ENCODE data around the gene HCFC2. TPM values are rescaled to one million over a fixed set of nuclear protein-coding genes. Genes with fewer than 3 reads are reported as not detected.

Gene HCFC2
- total RNA-seq, 2 experiments from 2014 or later: 6.4 to 6.5 TPM

GRCh38 chr12:104058802-104059201 is 5.5 kb upstream of the HCFC2 start:
- DNase-seq (no peak), ATAC-seq (no peak)
- peaks cover 2% of the 10 kb centered on the region for H3K4me1 Mint-ChIP-seq
- no peak overlapping the region for H3K4me3 Mint-ChIP-seq
- H3K9me3 Mint-ChIP-seq (ENCODE audit: low read depth): no peaks in the 10 kb centered on the region
- intact Hi-C loops (cut with DNase I, micrococcal nuclease): no loop called here
- H3K27ac Mint-ChIP-seq: no peak overlapping the region
- CTCF ChIA-PET: interaction anchor here (0.6 to 4.8 kb wide), 12 partner anchors 9 to 228 kb away, joined by 3 to 66 read pairs (median 3); no protein-coding TSS in a partner anchor
- no peaks in the 10 kb centered on the region for H3K36me3 Mint-ChIP-seq (ENCODE audit: low read depth)
- peaks cover 17% of the 10 kb centered on the region for H3K27me3 Mint-ChIP-seq
- POLR2A ChIA-PET: no interaction called here

GRCh38 chr12:104059963-104060362 is 4.4 kb upstream of the HCFC2 start:
- no peaks in the 10 kb centered on the region for H3K36me3 Mint-ChIP-seq (ENCODE audit: low read depth)
- no peak overlapping the region for H3K4me3 Mint-ChIP-seq
- ATAC-seq (no peak), DNase-seq (no peak)
- intact Hi-C loops (cut with DNase I, micrococcal nuclease): loop anchor here (5.0 to 10.0 kb wide), 5 partner anchors 128 to 1047 kb away; partner anchors contain the start of genes EID3 (in 1 of the 2), HSP90B1 (in 1 of the 2) and WASHC4 (in 1 of the 2)
- H3K27me3 Mint-ChIP-seq: peaks cover 13% of the 10 kb centered on the region
- POLR2A ChIA-PET: no interaction called here
- H3K9me3 Mint-ChIP-seq (ENCODE audit: low read depth): no peaks in the 10 kb centered on the region
- CTCF ChIA-PET: interaction anchor here (0.6 to 4.8 kb wide), 5 partner anchors 8 to 50 kb away, joined by 3 to 66 read pairs (median 3); no protein-coding TSS in a partner anchor
- peaks cover 2% of the 10 kb centered on the region for H3K4me1 Mint-ChIP-seq
- H3K27ac Mint-ChIP-seq: no peak overlapping the region

DNA sequence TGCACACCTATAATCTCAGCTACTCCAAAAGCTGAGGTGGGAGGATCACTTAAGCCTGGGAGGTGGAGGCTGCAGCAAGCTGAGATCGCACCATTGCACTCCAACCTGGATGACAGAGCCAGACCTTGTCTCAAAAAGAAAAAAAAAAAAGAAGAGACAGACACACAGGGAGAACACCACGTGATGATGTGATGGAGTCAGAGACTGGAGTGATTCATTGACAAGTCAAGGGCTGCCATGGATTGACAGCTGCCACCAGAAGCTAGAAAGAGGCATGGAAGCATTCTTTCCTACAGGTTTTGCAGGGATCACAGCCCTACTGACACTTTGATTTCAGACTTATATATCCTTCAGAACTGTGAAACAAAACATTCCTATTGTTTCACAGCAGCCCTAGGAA is 3.5 kb upstream of the HCFC2 start:
- intact Hi-C loops (cut with DNase I, micrococcal nuclease): loop anchor here (5.0 to 10.0 kb wide), 5 partner anchors 128 to 1047 kb away; partner anchors contain the start of genes EID3 (in 1 of the 2), HSP90B1 (in 1 of the 2) and WASHC4 (in 1 of the 2)
- Mint-ChIP-seq H3K4me3 (no peak overlapping the region), H3K27me3 (peaks cover 11% of the 10 kb centered on the region), H3K4me1 (peaks cover 9% of the 10 kb centered on the region), H3K36me3 (ENCODE audit: low read depth) (no peaks in the 10 kb centered on the region), H3K27ac (no peak overlapping the region), H3K9me3 (ENCODE audit: low read depth) (no peaks in the 10 kb centered on the region)
- ChIA-PET CTCF (interaction anchor here (1.0 to 1.6 kb wide), 2 partner anchors 23 to 49 kb away, joined by 3 to 7 read pairs; no protein-coding TSS in a partner anchor), POLR2A (interaction anchor here (0.7 kb wide), 1 partner anchor 70 kb away, joined by 5 read pairs; no protein-coding TSS in a partner anchor)
- ATAC-seq (no peak), DNase-seq (no peak)

DNA sequence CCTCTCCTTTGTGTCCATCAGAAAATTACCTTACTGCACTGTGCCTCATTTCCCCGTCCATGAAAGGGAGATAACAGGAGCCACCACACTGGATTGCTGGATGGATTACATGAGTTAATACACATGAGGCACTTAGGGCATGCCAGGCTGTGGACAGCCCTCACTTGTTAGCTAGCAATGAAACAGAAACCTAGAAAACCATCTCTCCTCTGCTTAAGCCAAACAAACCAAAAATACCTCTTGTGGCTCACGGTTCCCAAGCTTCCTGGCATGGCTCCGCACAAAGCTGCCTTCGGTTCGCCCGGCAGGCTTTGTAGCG is 660 bp upstream of the HCFC2 start:
- ATAC-seq (peak; percentile 23), DNase-seq (no peak)
- ChIA-PET CTCF (interaction anchor here (0.6 to 2.9 kb wide), 5 partner anchors 23 to 98 kb away, joined by 3 to 13 read pairs (median 3); partner anchors contain the start of gene TDG), POLR2A (interaction anchor here (0.7 to 2.2 kb wide), 6 partner anchors 11 to 222 kb away, joined by 3 to 10 read pairs (median 6); partner anchors contain the start of genes NFYB, NT5DC3 and TDG)
- Mint-ChIP-seq H3K4me3 (peak overlapping the region; percentile 85), H3K27ac (peak overlapping the region; percentile 75), H3K36me3 (ENCODE audit: low read depth) (peaks cover 5% of the 10 kb centered on the region), H3K9me3 (ENCODE audit: low read depth) (no peaks in the 10 kb centered on the region), H3K27me3 (peaks cover 7% of the 10 kb centered on the region), H3K4me1 (peaks cover 20% of the 10 kb centered on the region)
- intact Hi-C loops (cut with DNase I, micrococcal nuclease): loop anchor here (1.0 to 10.0 kb wide), 12 partner anchors 21 to 1044 kb away; partner anchors contain the start of genes HSP90B1 (in 2 of the 2), TDG (in 2 of the 2), EID3 (in 1 of the 2) and NFYB (in 1 of the 2)

- intact Hi-C loops (cut with DNase I, micrococcal nuclease): loop anchor here (1.0 to 10.0 kb wide), 12 partner anchors 19 to 1042 kb away; partner anchors contain the start of genes HSP90B1 (in 2 of the 2), TDG (in 2 of the 2), EID3 (in 1 of the 2) and NFYB (in 1 of the 2)
- ChIA-PET POLR2A (interaction anchor here (1.6 to 2.2 kb wide), 3 partner anchors 73 to 224 kb away, joined by 6 to 10 read pairs (median 6); partner anchors contain the start of genes NFYB, NT5DC3 and TDG), CTCF (interaction anchor here (0.6 to 2.9 kb wide), 4 partner anchors 26 to 99 kb away, joined by 3 to 13 read pairs (median 3); partner anchors contain the start of gene TDG)
- peaks cover 9% of the 10 kb centered on the region for H3K36me3 Mint-ChIP-seq (ENCODE audit: low read depth)
- ATAC-seq (no peak), DNase-seq (peak; percentile 18)
- H3K4me1 Mint-ChIP-seq: peaks cover 20% of the 10 kb centered on the region
- H3K27ac Mint-ChIP-seq: peak overlapping the region; percentile 89
- peak overlapping the region; percentile 85 for H3K4me3 Mint-ChIP-seq
- peaks cover 6% of the 10 kb centered on the region for H3K27me3 Mint-ChIP-seq
- no peaks in the 10 kb centered on the region for H3K9me3 Mint-ChIP-seq (ENCODE audit: low read depth)
Measured at GRCh38 chr12:104064842-104065427, 604 bp downstream of the HCFC2 start.

DNA sequence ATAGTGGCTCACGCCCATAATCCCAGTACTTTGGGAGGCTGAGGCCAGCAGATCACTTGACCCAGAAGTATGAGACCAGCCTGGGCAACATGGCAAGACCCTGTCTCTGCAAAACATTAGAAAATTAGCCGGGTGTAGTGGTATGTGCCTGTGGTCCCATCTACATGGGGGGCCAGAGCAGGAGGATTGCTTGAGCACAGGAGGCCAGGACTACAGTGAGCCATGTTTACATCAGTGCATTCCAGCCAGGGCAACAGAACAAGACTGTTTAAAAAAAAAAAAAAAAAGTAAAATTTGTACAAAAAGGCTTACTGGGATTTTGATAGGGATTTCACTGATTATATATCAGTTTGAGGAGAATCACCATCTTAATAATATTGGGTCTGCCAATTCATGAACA is 7.8 kb downstream of the HCFC2 start:
- no peaks in the 10 kb centered on the region for H3K9me3 Mint-ChIP-seq (ENCODE audit: low read depth)
- no peaks in the 10 kb centered on the region for H3K27me3 Mint-ChIP-seq
- H3K27ac Mint-ChIP-seq: no peak overlapping the region
- intact Hi-C loops (cut with DNase I, micrococcal nuclease): no loop called here
- no peak overlapping the region for H3K4me3 Mint-ChIP-seq
- ChIA-PET CTCF (no interaction called here), POLR2A (no interaction called here)
- H3K4me1 Mint-ChIP-seq: peaks cover 6% of the 10 kb centered on the region
- ATAC-seq: no peak
- DNase-seq: no peak
- peaks cover 17% of the 10 kb centered on the region for H3K36me3 Mint-ChIP-seq (ENCODE audit: low read depth)

DNA sequence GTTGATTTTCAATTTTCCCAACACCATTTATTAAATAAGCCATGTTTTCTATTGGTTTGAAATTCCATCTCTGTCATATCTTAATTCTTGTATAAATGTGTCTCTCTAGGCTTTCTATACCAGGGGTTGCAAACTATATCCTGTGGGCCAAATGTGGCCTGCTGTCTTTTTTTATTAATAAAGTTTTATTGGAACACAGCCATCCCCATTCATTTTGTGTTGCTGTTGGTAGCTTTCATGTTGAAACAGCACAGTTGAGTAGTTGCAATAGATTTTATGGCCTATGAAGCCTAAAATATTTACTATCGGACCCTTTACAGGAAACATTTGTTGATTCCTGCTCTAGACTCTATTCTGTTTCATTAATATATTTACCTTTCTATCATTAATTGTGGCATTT is 9.4 kb downstream of the HCFC2 start:
- POLR2A ChIA-PET: no interaction called here
- no peaks in the 10 kb centered on the region for H3K9me3 Mint-ChIP-seq (ENCODE audit: low read depth)
- H3K27me3 Mint-ChIP-seq: no peaks in the 10 kb centered on the region

GRCh38 chr12:104079024-104079423 is 14.7 kb downstream of the HCFC2 start:
- ATAC-seq (no peak), DNase-seq (no peak)
- intact Hi-C loops (cut with DNase I, micrococcal nuclease): no loop called here
- Mint-ChIP-seq H3K9me3 (ENCODE audit: low read depth) (no peaks in the 10 kb centered on the region), H3K27me3 (no peaks in the 10 kb centered on the region), H3K27ac (no peak overlapping the region), H3K4me3 (no peak overlapping the region), H3K4me1 (peaks cover 8% of the 10 kb centered on the region), H3K36me3 (ENCODE audit: low read depth) (peaks cover 15% of the 10 kb centered on the region)
- POLR2A ChIA-PET: no interaction called here
- CTCF ChIA-PET: interaction anchor here (0.5 to 1.4 kb wide), 7 partner anchors 11 to 1027 kb away, joined by 3 to 5 read pairs (median 3); no protein-coding TSS in a partner anchor

More for the DNA sequence above, 9.4 kb downstream of the HCFC2 start:
- H3K27ac Mint-ChIP-seq: no peak overlapping the region
- H3K4me1 Mint-ChIP-seq: no peaks in the 10 kb centered on the region
- intact Hi-C loops (cut with DNase I, micrococcal nuclease): no loop called here
- H3K4me3 Mint-ChIP-seq: no peak overlapping the region
- peaks cover 11% of the 10 kb centered on the region for H3K36me3 Mint-ChIP-seq (ENCODE audit: low read depth)
- CTCF ChIA-PET: interaction anchor here (1.1 to 1.6 kb wide), 2 partner anchors 10 to 35 kb away, joined by 4 read pairs; no protein-coding TSS in a partner anchor
- ATAC-seq (no peak), DNase-seq (no peak)

GRCh38 chr12:104080764-104081163 is 16.4 kb downstream of the HCFC2 start:
- Mint-ChIP-seq H3K4me1 (peaks cover 17% of the 10 kb centered on the region), H3K9me3 (ENCODE audit: low read depth) (no peaks in the 10 kb centered on the region), H3K27ac (no peak overlapping the region), H3K27me3 (no peaks in the 10 kb centered on the region), H3K36me3 (ENCODE audit: low read depth) (peaks cover 24% of the 10 kb centered on the region), H3K4me3 (no peak overlapping the region)
- POLR2A ChIA-PET: no interaction called here
- DNase-seq: no peak
- ATAC-seq: no peak
- intact Hi-C loops (cut with DNase I, micrococcal nuclease): no loop called here
- CTCF ChIA-PET: interaction anchor here (1.6 kb wide), 1 partner anchor 29 kb away, joined by 3 read pairs; no protein-coding TSS in a partner anchor

DNA sequence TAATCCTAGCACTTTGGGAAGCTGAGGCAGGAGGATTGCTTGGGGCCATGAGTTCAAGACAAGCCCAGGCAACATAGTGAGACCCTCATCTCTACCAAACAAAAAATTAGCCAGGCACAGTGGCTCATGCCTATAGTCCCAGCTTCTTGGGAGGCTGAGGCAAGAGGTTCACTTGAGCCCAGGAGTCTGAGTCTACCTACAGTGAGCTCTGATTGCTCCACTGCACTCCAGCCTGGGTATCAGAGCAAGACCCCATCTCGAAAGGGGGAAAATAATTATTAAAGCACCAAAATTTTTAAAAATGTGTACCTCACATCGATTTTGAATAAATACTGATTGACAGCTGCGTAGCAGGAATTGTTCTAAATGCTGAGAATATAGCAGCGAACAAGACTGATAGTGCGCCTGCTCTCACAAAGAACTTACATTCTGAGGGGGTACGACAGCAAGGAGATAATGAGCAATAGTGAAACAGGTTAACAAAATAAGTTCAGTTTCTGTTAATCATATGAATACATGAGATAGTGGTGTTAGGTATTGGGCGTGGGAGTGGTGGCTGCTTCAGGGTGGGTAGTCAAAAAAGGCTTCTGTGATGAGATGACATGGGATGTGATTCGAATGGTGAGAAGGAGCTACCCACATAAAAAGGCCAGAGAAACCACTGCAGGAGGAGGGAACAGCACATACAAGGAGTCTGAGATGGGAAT is 19.6 kb downstream of the HCFC2 start:
- peak; percentile 94 for ATAC-seq
- H3K4me1 Mint-ChIP-seq: peaks cover 17% of the 10 kb centered on the region
- H3K9me3 Mint-ChIP-seq (ENCODE audit: low read depth): no peaks in the 10 kb centered on the region
- ChIA-PET CTCF (interaction anchor here (0.9 to 3.8 kb wide), 4 partner anchors 10 to 23 kb away, joined by 3 to 18 read pairs (median 4); no protein-coding TSS in a partner anchor), POLR2A (interaction anchor here (0.6 to 1.5 kb wide), 2 partner anchors 20 to 159 kb away, joined by 3 to 8 read pairs; partner anchors contain the start of gene HCFC2)
- no peak overlapping the region for H3K4me3 Mint-ChIP-seq
- no peaks in the 10 kb centered on the region for H3K27me3 Mint-ChIP-seq
- peaks cover 34% of the 10 kb centered on the region for H3K36me3 Mint-ChIP-seq (ENCODE audit: low read depth)
- intact Hi-C loops (cut with DNase I, micrococcal nuclease): loop anchor here in 1 of 2 experiments (1.0 kb wide), 4 partner anchors 11 to 159 kb away; partner anchors contain the start of genes HCFC2 and HSP90B1
- H3K27ac Mint-ChIP-seq: peak overlapping the region; percentile 14
- peak; percentile 74 for DNase-seq

GRCh38 chr12:104090685-104091084 is 26.4 kb downstream of the HCFC2 start:
- H3K9me3 Mint-ChIP-seq (ENCODE audit: low read depth): no peaks in the 10 kb centered on the region
- intact Hi-C loops (cut with DNase I, micrococcal nuclease): no loop called here
- no peak for ATAC-seq
- no peak overlapping the region for H3K27ac Mint-ChIP-seq
- ChIA-PET POLR2A (no interaction called here), CTCF (interaction anchor here (0.5 to 2.1 kb wide), 4 partner anchors 19 to 38 kb away, joined by 3 to 12 read pairs (median 4); partner anchors contain the start of gene HCFC2)
- peaks cover 4% of the 10 kb centered on the region for H3K4me1 Mint-ChIP-seq
- DNase-seq: no peak
- H3K27me3 Mint-ChIP-seq: no peaks in the 10 kb centered on the region
- H3K4me3 Mint-ChIP-seq: no peak overlapping the region
- H3K36me3 Mint-ChIP-seq (ENCODE audit: low read depth): peaks cover 31% of the 10 kb centered on the region
